SU-DHL-6 (cell line): ENCODE data around the gene LRATD1.

Experiments
- CTCF ChIP-seq: fragments of 200-600 bp; sonication (generic); IDR thresholded peaks from one replicate; pipeline ENCODE4 v1.5.1; 2017; ENCODE audit warnings: antibody characterized with exemption, mild to moderate bottlenecking, low read length, moderate library complexity; ENCODE audit not compliant: insufficient read depth, poor library complexity, severe bottlenecking
- EZH2phosphoT487 ChIP-seq: fragments of 200-600 bp; sonication (generic), shearing (Covaris generic); conservative IDR thresholded peaks from 2 replicates; pipeline ENCODE4 v1.6.1; 2018; ENCODE audit warnings: mild to moderate bottlenecking, antibody characterized with exemption, low read length, moderate library complexity, mixed read lengths

- TF ChIP-seq EZH2phosphoT487 (no peak), CTCF (no peak)
These were observed 1.6 kb downstream of the LRATD1 start for GRCh38 chr2:14634182-14634488.
